Stimulated activated CD8-positive, alpha-beta memory T cell treated with anti-CD3 and anti-CD28 coated beads, Interleukin-2, amount 100 ng/mL, for 48 hours (primary cell): ENCODE results near the gene CLSTN1.

Source experiments
- DNase-seq, 2 donors: peaks; one replicate each; pipeline ENCODE4 v3.0.0-alpha.2; 2020; ENCODE audit warnings: low read depth in 2 of 2

The CLSTN1 gene

GRCh38 chr1:9823943-9824701, at the start of gene CLSTN1:
Gene CLSTN1, minus strand, starts transcription at chr1:9823965. Its CDS starts 232 bp downstream, at chr1:9823733.
- peak; percentile 82 to 88 for DNase-seq

- no peak for DNase-seq
These were observed 49.6 kb upstream of the CLSTN1 start for GRCh38 chr1:9873385-9873784.

DNA sequence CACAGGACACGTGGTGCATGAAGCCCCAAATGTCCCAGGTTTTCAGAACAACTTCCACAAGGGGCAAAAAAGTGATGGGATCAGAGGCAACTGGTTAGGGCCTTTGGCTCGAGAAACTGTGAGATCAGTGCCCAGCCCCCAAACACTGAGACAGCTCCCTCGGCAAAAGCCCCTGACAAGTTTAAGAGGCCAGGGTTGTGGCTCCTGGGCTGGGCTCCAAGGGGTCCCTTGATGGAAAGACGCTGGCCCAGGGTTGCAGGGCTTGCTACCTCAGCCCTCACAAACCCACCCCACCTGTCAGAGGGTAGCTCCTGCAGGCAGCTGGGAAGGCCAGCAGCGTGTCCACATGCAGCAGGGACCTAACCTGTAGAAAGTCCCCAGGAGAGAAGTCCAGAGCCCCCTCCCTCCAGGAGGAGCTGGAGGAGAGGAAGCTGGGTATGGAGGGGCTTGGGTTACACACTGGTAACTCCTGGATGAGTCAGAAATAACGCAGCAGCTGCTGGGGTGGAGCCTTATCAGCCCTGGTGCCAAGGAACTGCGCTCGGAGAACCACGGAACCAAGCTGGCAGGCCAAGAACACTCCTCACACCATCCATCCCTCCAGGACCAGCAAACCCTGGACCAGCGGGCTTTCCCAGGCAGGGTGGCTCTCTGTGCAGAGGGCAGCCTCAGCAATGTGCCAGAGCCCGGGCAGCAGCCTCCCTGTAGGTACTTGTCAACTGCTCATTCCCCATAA, 48.8 kb upstream of the CLSTN1 start:
- DNase-seq = no peak

DNA sequence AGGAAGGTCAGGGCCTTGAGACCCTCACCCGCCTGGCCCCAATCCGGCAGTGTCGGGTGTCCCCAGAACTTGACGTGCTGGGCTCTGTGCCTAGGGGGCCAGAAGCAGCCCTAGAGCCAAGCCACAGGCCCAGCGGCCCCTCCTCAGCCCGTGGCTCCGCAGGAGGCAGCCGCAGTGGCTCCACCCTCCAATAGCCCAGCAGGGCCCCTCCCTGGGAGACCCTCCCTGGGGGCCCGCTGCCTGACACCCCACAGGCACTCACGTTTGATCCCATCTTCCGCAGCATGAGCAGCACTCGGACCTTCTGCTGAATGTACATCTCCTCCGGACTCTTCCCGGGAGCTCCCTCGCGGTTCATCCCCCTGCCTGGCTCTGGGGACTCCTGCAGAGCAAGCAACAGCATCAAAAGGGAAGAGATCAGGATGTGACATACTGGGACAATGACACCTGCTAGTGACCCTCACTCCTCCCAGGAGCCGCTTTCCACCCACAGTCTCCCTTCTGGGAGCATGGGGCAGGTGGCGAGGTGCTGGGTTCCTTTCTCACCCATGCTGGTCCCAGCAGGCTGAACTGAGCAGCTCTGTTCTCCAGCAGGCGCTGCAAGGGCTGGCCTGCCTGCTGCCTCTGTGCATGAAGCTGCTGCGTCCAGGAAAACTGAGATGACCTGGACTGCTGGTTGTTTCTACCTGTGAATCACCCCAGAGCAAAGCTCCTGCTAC, 48.1 kb upstream of the CLSTN1 start:
- no peak for DNase-seq

DNA sequence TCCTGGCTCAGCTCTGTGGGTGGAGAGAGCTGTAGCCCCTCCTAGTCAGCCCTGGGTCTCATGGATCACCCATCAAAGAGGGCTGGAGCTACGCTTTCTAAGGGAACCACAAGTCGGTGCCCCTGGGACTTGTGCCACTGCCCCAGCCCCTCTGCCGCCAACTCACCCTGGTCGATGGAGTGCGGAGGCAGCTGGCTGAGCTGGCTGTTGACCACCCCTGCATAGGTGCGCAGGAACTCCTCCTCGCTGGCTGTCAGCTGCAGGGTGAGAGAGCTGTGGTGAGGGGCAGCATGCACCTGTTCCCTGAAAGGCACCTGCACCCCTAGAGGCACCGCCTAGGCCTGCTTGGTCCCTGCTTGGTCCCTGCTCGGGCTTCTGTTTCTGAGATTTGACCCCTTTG, 47.3 kb upstream of the CLSTN1 start:
- DNase-seq = no peak

- no peak for DNase-seq
These were observed 46.8 kb upstream of the CLSTN1 start for GRCh38 chr1:9870572-9870971.

DNA sequence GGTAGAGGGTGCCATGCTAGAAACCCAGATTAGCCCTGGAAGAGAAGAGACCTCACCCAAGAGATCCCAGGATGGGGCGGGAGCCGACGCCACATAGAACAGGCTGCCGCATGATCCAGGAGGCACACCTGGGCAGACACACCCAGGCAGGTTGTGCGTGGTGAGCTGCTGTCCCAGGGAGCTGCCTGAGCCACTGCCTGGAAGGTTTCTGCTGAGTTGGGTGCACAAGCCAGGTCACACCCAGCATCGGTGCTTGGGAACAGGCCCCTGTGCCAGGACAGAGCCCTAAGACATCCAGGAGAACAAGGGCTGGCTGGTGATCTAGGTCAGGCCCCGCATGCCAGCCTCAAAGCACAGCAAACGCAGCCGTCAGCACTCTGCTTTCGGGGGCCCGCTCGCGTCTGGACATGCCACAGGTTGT, 46.1 kb upstream of the CLSTN1 start:
- no peak for DNase-seq

DNA sequence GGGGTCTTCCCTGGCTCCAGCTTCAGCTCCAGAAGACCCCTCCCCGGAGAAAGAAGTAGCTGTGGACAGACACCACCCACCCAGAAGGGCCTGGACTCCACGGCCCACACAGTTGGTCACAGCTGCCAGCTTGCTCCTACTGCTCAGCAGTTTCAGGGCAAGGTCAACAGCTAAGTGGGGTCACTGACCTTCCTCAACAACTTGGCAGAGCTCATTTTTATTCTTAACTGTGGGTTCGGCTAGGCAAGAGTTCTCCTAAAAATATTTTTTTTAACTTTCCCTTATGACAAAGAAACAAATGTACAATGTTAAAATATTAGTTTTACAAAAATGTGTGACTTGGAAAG, 44.5 kb upstream of the CLSTN1 start:
- DNase-seq = no peak

DNA sequence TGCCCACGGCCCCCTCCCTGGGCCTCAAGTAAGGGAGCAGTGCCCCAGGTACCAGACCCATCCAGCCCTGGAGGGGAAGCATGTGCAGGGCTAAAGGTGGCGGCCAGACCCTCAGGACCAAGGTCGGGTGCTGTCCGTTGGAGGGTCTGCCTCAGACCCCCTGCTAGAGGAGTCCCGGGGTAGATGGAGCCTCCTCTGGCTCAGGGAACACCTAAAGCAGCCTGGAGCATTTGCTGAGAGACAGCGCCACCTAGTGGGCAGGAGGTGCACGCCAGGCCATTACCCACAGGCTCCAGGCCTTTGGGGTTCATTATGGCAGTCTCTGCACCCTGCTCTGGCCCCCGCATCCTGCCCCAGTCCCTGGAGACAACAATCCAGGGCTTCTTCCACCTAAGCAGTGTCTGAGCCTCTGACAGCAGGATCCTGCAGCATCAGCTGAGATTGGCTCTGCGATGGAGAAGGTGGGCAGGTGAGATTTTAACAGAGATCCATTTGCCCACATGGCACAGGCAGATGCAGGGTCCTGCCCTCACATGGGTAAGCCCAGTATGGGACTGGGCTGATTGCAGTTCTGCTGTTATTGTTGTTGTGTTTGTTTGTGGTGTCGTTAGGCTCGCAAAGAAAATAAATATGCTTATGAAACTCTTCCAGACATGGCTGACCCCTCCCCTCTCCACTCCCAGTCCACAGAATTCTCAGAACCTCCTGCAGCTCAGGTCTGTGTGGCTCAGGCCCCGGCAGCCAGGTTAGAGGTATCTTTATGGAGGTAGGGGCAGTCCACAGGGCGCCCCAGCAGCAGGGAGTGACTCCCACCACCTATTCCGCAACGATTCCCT, 43.9 kb upstream of the CLSTN1 start:
- peak; percentile 73 to 84 for DNase-seq

- no peak for DNase-seq
These were observed 43.1 kb upstream of the CLSTN1 start for GRCh38 chr1:9866836-9867235.

GRCh38 chr1:9865724-9866123, 42.0 kb upstream of the CLSTN1 start:
- DNase-seq = no peak

DNA sequence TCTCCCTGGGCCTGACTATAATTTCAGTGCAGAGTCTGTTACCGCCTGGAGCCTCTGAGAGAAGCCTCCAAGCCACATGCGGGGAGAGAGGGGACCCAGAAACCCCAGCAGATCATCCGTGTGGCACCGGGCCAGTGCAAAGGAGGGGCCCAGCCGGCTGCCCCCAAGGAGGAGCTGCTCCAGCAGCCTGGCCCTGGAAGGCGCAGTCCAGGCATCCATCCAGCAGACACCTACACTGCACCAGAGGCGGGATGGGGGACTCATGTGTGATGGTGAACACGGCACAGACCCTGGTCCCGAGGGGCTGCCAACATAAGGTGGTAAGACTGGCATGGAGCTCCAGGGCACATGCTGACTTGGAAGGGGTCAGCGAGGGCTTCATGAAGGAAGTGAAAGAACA, 39.6 kb upstream of the CLSTN1 start:
- DNase-seq = no peak

- DNase-seq = no peak
These were observed 37.6 kb upstream of the CLSTN1 start for GRCh38 chr1:9861360-9861759.

DNA sequence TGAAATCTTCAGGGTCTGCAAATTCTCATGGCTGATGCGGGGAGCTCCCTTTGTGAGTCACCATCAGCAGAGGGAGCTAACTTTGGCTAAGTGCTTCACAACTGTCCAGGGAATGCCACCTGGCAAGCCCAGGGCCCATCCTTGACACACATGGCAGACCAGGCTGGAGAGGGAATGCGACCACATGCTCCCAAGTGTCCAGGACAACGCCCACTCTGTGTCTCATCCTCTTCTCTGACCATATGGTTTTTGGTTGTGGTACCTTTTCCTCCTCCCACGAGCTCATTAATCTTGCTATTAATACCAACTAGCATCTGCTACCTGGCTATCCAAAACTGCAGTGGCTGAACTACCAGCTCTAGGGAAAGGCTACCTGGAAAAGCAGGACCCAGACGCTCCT, 37.1 kb upstream of the CLSTN1 start:
- DNase-seq = no peak

GRCh38 chr1:9859281-9860014, 35.7 kb upstream of the CLSTN1 start:
- DNase-seq = no peak

- DNase-seq = no peak
These were observed 34.7 kb upstream of the CLSTN1 start for GRCh38 chr1:9858293-9859035.

DNA sequence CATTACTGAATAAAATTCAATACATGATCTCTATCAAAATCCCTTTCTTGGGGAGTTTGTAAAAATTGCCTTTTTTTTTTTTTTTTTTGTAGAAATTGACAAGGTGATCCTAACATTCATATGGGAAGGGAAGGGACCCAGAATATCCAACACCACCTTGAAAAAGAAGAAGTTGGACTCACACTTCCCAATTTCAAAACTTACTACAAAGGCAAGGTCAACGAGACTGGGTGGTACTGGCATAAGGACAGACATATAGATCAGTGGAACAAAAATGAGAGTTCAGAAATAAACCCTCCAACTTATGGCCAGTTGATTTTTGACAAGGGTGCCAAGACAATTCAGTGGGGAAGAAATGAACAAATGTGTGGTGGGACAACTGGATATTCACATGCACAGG, 31.4 kb upstream of the CLSTN1 start:
- DNase-seq = no peak

DNA sequence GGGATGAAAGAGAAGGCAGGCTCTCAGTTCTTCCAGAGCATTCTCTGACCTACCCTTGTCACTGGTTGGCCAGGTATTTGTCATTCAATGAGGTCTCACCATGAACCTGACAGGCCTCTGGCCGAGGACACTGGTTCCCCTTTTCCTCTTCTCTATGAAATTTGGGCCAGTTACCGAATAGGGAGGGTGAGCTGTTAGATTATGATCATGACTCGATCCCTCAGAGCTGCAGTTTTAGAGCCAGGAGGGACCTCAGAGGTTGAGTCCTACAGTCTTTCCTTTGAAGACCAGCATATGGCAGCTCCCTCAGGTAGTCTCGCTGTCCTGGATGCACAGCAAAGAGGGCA, 29.5 kb upstream of the CLSTN1 start:
- DNase-seq = no peak

GRCh38 chr1:9852410-9853248, 28.9 kb upstream of the CLSTN1 start:
- no peak for DNase-seq

GRCh38 chr1:9852004-9852403, 28.2 kb upstream of the CLSTN1 start:
- no peak for DNase-seq
